GM18499 (cell line): Measurements from ENCODE around the gene TEX29.

Experiments
- ATAC-seq: cut with Tn5 transposase; IDR thresholded peaks from one replicate; pipeline ENCODE4 v1.9.1; 2021; ENCODE audit warnings: moderate number of reproducible peaks; ENCODE audit not compliant: insufficient read depth, unreplicated experiment

Gene TEX29

DNA sequence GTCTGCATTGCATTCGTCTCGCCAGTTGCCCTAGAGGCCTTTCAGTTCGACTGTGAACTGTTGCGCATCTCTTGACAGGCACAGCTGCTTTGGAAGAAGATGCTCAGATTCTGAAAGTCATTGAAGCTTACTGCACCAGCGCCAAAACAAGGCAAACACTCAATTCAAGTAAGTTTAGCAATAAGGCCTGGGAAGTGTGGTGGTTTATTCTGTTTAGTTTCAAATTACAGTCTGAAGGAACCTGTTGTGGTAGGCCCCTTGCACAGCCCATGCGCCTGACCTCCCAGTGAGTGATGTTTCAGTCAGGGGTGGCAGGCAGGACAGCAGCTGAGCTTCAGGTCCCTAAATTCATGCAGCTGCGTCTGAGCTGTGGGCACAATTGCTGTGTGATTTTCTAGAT lies 32.2 kb upstream of the TEX29 start:
- ATAC-seq, result no peak

GRCh38 chr13:111289251-111289650 lies 31.2 kb upstream of the TEX29 start:
- ATAC-seq, result no peak

DNA sequence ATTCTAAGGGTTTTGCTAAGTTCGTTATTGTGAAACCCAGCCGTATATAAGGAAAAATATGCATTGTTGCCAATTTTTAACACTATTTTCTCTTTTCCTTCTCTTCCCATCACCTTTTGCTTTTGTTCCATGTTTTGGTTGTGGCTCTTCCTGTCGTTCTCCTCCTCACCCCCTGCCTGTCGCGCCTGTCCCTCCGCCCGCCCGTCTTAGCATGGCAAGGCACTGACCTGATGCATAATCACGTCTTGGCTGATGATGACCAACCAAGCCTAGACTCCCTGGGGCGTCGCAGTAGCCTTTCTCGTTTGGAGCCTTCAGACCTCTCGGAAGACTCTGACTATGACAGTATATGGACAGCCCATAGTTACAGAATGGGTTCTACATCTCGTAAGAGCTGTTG lies 28.5 kb upstream of the TEX29 start:
- ATAC-seq, result no peak

DNA sequence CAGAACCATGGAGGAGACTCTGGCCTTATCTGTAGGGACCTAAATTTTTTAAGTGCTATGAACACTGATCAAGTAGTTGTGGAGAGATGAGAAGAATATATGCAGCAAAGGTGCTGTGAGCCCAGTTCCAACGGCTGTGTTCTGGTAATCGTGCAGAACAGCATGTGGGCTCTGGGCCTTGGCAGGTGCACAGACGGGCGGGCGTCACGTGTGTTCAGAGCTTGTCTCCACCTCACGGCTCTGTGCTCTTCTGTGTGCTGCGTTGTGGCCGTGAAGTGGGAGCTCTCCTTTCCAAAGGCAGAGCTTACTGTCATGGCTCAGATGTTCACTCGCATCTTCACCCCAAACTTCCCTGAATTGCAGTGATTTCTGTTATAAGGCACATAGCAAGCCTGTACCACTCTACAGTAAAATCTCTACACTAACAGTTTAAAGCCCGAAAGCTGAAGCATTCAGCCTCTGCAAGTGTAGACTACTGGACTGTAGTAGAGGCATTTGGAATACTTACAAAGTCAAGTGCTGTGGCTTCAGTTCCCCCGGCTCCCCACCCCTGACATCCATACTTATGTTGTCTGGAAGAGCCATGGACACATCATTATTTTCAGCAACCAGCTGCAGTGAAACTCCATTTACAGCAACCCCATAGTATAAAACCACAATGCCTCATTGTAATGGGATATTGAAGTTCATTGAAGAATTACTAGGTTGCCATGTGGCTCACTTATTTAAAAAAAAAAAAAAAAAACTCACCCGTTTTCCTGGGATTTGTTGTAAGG lies 27.5 kb upstream of the TEX29 start:
- ATAC-seq, result no peak

DNA sequence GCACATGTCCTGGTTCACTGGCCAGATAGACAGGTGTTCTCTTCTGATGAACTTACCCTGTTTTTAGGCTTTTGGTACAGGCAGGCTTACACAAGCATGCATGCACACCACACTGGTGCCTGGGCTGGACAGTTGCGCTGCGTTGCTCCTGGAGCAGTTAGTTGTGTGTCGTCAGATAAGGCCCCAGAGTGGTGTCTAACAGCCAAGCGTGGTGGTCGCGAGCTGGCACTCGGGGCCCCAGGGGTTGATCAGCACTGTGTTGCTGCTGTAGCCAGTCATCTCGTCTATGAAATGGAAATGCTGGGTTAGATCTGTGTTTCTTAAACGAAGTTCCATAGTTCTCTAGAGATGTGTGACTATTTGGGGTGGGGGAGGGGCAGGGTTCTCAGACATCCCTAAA lies 24.6 kb upstream of the TEX29 start:
- no peak for ATAC-seq

GRCh38 chr13:111296417-111296816 lies 24.0 kb upstream of the TEX29 start:
- ATAC-seq, result no peak

- ATAC-seq, result no peak
These were observed 22.0 kb upstream of the TEX29 start for GRCh38 chr13:111298214-111298975.

GRCh38 chr13:111302045-111302726 lies 18.3 kb upstream of the TEX29 start:
- no peak for ATAC-seq

- ATAC-seq, result peak; percentile 7
These were observed 16.9 kb upstream of the TEX29 start for GRCh38 chr13:111303559-111303958.

DNA sequence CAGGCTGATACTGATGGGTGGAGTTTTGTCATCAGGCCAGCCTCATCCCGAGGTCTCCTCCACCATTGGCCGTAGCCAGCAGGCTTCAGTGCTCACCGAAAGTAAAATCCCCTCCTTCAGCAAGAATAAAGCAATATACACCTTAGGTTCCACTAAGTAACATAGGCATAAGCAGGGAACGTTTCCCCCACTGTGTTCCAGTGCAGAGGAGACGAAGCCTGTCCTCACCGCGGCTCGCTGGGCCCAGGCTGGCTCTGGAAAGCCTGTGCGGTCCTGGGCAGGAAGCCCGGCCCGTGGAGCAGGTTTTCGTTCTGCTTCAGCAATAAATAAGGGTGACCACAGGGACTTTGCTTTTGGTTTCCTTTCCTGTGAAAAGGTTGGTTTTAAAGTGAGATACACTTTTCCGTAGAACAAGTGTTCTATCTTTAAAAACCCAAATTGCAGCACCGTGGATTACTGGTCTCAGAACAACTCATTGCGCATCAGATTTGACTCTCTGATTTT lies 16.3 kb upstream of the TEX29 start:
- ATAC-seq, result peak; percentile 59

GRCh38 chr13:111304603-111305289 lies 15.7 kb upstream of the TEX29 start:
- ATAC-seq, result no peak

- ATAC-seq, result no peak
These were observed 7.4 kb upstream of the TEX29 start for GRCh38 chr13:111312944-111313590.

- ATAC-seq, result no peak
These were observed 6.5 kb upstream of the TEX29 start for GRCh38 chr13:111313911-111314425.

- ATAC-seq, result no peak
These were observed 5.6 kb upstream of the TEX29 start for GRCh38 chr13:111314852-111315251.

GRCh38 chr13:111315347-111315995 lies 5.0 kb upstream of the TEX29 start:
- ATAC-seq, result no peak

DNA sequence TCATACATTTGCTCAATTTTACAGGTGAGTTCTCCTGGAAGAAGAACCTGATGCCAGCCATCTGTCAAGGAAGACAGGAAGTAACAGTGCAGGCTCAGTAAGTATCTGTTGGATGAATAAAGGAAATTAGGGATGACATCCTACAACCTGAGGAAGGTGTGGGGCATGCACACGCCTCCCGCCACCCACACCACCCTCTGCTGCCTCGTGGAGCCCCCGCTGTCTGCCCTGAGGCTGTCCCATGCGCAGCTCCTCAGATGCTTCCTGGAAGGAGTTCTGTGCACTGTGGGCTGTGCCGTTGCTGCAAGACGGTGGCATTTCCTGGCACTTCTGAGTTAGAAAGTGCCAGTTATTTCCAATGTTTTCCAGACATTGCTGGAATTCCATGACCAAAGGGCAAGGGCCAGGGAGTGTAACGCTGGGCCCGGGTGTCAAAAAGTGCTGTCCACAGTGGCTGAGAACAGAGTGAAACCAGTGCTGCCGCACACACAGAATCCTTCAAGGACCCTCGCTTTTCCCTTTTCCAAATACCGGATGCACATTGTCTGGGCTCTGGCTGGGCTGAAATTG lies 4.2 kb upstream of the TEX29 start:
- ATAC-seq, result no peak

DNA sequence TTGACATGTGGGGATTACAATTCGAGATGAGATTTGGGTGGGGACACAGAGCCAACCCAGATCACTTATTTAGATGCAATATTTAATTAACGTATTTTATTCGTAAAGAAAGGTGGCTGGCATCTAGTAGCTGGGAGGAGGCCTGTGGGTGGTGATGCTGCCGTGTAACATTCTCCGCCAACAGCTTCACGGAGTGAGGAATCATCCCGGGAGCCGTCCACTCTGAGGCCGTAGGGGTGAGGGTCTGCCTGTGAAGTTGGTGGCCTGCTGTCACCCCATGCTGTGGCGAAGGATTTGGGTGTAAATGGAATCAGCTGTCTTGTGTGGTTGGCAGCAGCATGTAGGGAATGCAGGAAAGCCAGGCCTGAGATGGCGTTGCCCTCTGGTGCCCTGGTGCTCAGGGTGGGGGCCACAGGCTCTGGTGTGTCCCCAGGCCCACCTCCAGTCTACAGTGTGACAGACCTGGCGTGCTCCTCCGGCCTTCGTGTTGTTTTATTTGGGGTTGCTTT lies 3.3 kb upstream of the TEX29 start:
- ATAC-seq, result no peak

DNA sequence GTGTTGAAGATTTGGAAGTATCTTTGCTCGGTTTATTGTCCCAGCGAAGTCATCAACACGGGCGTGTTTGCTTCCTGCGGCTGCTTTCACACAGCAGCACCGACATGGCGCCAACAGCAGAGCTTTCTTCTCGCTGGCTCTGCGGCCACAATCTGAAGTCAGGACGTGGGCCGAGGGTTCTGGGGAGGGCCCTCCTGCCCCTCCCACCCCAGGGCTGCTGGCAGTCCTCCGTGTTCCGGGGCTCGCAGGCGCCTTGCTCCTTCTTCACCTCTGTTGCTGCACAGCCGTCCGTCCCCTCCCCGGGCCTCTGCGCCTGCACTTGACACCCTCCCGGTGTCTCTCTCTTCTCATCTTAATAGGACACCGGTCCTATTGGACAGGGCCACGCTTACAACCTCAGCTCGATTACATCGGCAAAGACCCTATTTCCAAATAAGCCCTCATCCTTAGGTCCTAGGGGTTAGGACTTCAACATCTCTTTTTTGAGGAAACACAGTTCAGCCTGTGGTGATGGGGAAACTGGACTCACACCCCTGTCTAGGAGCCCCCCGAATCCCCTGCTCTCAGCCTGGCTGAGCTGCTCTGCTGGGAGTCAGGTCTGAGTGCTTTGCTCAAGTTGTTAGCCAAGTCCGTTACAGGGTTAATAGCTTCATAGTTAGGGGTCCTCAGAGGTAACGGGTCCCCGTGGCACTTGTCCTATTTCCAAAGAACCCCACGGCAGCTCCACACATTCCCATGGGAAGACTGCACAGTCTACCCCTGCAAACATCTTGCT lies 2.7 kb upstream of the TEX29 start:
- ATAC-seq, result no peak
